Fibroblast of skin of left biceps (primary cell): ENCODE measurements around the gene RANBP3.

Source experiments
- DNase-seq, 2 experiments: peaks; one replicate each; pipeline ENCODE4 v3.0.0-alpha.2; 2013; ENCODE audit warnings: low read depth in 2 of 2

Gene RANBP3

GRCh38 chr19:5929625-5930024, 48.3 kb downstream of the RANBP3 start:
- no peak for DNase-seq

- no peak for DNase-seq
These were observed 48.8 kb downstream of the RANBP3 start for GRCh38 chr19:5929179-5929578.

GRCh38 chr19:5927441-5927821, 50.5 kb downstream of the RANBP3 start:
- no peak for DNase-seq

- peak; percentile 87 to 88 for DNase-seq
These were observed 51.1 kb downstream of the RANBP3 start for GRCh38 chr19:5926641-5927440.

GRCh38 chr19:5925830-5926427, 52.0 kb downstream of the RANBP3 start:
- DNase-seq, result no peak

GRCh38 chr19:5923356-5923755, 54.6 kb downstream of the RANBP3 start:
- DNase-seq, result no peak

GRCh38 chr19:5922161-5922545, 55.8 kb downstream of the RANBP3 start:
- DNase-seq, result no peak

GRCh38 chr19:5921516-5922160, 56.3 kb downstream of the RANBP3 start:
- no peak for DNase-seq

- no peak for DNase-seq
These were observed 59.4 kb downstream of the RANBP3 start for GRCh38 chr19:5918463-5919079.

- DNase-seq, result no peak
These were observed 60.4 kb downstream of the RANBP3 start for GRCh38 chr19:5917431-5918107.

- no peak for DNase-seq
These were observed 61.7 kb downstream of the RANBP3 start for GRCh38 chr19:5916181-5916708.

- no peak for DNase-seq
These were observed 62.2 kb downstream of the RANBP3 start for GRCh38 chr19:5915782-5916165.

- no peak for DNase-seq
These were observed 62.8 kb downstream of the RANBP3 start for GRCh38 chr19:5914946-5915781.

GRCh38 chr19:5914358-5914774, 63.6 kb downstream of the RANBP3 start:
- no peak for DNase-seq

- no peak for DNase-seq
These were observed 64.1 kb downstream of the RANBP3 start, which contains the start of gene CAPS for GRCh38 chr19:5913739-5914357. TSS of gene CAPS (plus strand) at chr19:5914254. CDS start at chr19:5914407, 153 bp downstream.

- no peak for DNase-seq
These were observed 66.6 kb downstream of the RANBP3 start for GRCh38 chr19:5911366-5911765.

- no peak for DNase-seq
These were observed 67.4 kb downstream of the RANBP3 start for GRCh38 chr19:5910638-5910907.

- no peak for DNase-seq
These were observed 69.0 kb downstream of the RANBP3 start for GRCh38 chr19:5908773-5909442.

- DNase-seq, result no peak
These were observed 70.7 kb downstream of the RANBP3 start for GRCh38 chr19:5907241-5907640.
